NCI-H524 (cell line): ENCODE measurements around the gene LRP1-AS.

Experiments
- DNase-seq, 2 experiments: peaks; one replicate each; lab custom pipeline; 2025; lab: John Stamatoyannopoulos, UW

Gene LRP1-AS

DNA sequence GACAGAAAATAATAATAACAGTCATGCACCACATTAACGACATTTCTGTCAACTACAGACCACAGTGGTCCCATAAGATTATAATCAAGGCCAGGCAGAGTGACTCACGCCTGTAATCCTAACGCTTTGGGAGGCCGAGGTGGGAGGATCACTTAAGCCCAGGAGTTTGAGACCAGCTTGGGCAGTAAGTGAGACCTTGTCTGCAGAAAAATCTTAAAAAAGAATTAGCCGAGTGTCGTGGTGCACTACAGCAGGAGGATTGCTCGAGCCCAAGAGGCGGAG, 49.9 kb downstream of the LRP1-AS start:
- DNase-seq: no peak

DNA sequence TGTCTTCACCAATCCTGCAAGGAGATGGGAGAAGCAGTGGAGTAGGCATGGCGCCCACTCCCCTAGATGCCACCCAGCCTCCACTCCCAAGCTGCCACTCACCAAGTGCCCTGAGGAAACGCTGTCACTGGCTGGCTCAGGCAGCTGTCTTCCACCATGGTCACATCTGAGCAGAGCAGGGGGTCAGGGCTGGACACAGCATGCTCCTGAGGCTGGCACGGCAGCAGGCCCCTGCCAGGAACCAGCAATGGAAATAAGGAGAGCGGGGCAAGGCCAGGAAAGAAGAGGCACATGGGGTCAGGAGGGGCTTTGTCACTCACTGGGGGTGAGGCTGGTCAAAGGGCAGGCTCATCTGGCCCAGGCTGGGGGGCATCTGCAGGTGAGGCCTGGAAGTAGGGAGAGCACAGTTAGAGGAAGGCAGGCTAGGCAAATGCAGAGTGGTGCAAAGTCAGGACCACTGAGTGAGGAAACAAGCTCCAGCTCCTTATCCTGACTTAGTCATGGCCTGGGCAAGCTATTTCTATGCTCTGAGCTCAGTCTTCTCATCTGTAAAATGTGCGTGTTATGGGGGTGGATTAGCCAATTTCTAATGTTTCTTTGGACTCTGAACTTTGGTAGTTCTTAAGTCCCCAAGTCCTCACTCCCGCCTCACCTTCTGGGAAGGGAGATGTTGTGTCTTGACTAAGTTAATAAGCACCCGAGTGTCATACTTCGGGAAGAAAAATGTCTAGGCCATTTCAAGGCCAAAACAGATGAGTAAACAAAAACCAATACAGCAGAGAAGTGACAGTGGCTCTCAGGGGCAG, 50.5 kb downstream of the LRP1-AS start:
- no peak for DNase-seq

DNA sequence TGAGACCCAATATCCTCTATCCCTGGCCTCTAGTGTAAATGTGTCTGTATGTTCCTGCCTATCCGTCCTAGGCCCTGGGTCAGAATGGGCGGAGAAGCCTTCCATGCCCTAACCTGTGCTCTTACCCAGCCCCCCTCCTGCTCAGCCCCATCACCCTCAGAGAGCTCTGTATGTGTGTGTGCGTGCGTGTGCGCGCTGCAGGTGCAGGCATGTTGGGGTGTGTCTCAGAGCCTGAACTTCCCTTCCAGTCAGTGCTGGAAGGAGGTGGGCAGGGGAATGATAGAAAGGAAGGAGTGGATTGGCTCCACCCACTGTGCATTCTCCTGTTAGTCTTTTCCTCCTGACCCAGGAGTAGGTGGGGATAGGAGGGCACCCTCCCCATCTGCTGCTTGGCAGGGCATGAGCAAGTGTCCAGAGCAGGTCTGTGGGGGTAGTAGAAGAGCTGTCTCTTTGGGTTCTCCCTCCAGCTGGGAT, 51.3 kb downstream of the LRP1-AS start:
- DNase-seq: no peak

DNA sequence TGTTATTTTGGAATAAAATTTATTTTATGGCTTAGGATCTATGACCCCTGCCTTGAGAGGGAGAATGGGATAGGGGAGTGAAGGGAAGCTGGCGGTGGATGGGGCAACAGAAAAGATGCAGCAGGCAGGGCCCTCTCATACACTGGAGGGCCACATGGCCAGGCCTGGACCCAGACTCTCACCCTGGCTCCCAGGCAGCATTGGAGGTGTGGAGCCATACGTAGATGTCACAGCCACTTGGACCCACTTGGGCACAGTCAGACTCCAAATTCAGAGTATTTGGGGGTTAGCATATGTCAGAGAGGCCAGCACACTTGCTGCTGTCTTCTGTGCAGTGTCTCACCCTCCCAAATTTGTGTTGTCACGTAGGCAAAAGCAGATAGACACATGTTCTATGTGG, 52.0 kb downstream of the LRP1-AS start:
- no peak for DNase-seq
